GM19468 (cell line): ENCODE results near the gene ADD2.

Source experiments
- ATAC-seq: cut with Tn5 transposase; IDR thresholded peaks from one replicate; pipeline ENCODE4 v1.9.1; 2021; ENCODE audit warnings: mild to moderate bottlenecking, moderate library complexity, moderate number of reproducible peaks; ENCODE audit not compliant: unreplicated experiment; ENCODE audit errors: extremely low read depth

Gene ADD2

GRCh38 chr2:70785137-70785911, 17.3 kb upstream of the ADD2 start:
- no peak for ATAC-seq

- ATAC-seq = no peak
These were observed 16.3 kb upstream of the ADD2 start for GRCh38 chr2:70784320-70784719.

GRCh38 chr2:70779911-70780545, 12.0 kb upstream of the ADD2 start:
- no peak for ATAC-seq

- no peak for ATAC-seq
These were observed 11.5 kb upstream of the ADD2 start for GRCh38 chr2:70779491-70779890.

- no peak for ATAC-seq
These were observed 10.7 kb upstream of the ADD2 start for GRCh38 chr2:70778676-70779075.

GRCh38 chr2:70777450-70777849, 9.4 kb upstream of the ADD2 start:
- ATAC-seq = no peak

- no peak for ATAC-seq
These were observed 8.3 kb upstream of the ADD2 start for GRCh38 chr2:70776266-70776665.

GRCh38 chr2:70775141-70775540, 7.1 kb upstream of the ADD2 start:
- ATAC-seq = no peak

DNA sequence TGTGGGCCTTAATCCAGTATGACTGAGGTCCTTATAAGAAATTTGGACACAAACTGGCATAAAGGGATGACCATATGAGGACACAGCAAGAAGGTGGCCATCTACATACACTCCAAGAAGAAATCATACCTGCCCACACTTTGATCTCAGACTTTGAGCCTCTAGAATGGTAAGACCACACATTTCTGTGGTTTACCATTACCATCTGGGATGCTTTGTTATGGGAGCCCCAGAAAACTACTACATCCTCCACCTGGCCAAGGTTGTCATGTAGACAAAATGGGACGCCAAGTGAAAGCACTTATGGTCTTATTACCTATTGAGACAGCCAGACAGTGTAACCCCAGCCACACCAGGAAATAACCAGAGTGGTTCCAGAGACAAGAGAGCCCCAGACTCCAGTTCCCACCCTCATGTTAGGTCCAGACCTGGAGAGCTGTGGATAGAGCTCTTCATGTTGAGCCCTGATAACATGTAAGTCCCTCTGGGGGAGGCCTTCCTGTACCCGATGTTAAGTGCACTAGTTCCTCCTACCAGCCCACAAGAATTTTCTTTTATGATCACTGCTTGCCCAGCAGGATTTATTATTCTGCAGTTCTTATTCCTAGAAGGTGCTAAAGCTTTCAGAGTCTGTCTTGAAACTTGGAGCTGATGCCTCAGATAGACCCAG, 4.6 kb upstream of the ADD2 start:
- no peak for ATAC-seq

DNA sequence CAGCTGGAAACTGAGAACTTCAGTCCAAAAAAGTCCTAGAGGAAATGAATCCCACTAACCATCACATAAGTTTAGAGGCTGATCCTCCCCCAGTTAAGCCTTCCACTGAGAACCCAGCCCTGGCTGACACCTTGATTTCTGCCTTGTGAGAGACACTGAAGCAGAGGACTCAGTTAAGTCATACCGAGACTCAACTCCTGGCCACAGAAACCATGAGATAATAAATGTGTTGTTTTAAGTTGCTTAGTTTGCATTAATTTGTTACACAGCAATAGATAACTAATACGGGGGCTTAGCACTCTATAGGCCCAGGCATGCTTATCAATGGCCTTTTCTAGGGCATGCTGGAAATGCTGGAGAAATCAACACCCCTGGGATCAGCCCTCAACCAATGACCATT, 3.4 kb upstream of the ADD2 start:
- ATAC-seq = no peak

DNA sequence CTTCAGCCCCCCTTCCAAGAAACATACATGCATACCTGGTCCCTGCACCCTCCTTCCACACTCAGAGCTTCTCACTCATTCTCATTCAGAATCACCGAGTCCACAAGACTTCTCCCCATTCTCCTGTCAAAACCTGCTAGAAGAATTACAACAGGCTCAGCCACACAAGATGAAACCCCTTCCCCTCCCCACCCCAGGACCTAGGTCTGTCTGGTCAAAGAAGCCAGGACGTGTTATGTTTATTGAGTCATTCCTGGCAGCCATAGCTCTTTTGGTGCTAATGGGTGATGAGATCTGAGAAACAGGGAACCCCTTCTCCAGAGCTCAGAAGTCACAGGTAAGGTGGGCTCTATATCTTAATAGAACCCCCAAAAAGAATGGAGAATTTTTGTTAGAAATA, 1.4 kb upstream of the ADD2 start:
- no peak for ATAC-seq

- no peak for ATAC-seq
These were observed 638 bp upstream of the ADD2 start for GRCh38 chr2:70768590-70769085.

- no peak for ATAC-seq
These were observed 811 bp downstream of the ADD2 start for GRCh38 chr2:70767079-70767698.

- ATAC-seq = no peak
These were observed 1.5 kb downstream of the ADD2 start for GRCh38 chr2:70766357-70767078.

DNA sequence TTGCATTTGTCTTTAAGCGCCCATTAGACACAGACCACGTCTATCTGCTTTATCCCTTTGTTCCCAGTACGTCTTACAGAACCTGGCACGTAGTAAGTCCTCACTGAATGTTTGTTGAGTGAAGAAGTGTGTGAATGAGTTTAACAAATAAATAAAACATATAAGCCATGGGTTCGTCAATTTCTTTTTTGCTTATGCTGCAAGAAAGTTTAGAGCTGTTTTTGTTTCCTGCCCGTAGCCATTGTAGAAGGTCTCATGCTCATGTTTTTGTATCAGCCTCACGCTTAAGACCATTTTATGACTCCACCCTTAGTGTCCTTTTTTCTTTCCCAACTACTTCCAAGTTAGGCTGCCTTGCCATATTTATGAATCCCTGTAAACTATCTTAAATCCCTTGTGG, 2.5 kb downstream of the ADD2 start:
- ATAC-seq = no peak

- ATAC-seq = no peak
These were observed 8.6 kb downstream of the ADD2 start for GRCh38 chr2:70759446-70759845.

- ATAC-seq = no peak
These were observed 10.0 kb downstream of the ADD2 start for GRCh38 chr2:70757966-70758365.

DNA sequence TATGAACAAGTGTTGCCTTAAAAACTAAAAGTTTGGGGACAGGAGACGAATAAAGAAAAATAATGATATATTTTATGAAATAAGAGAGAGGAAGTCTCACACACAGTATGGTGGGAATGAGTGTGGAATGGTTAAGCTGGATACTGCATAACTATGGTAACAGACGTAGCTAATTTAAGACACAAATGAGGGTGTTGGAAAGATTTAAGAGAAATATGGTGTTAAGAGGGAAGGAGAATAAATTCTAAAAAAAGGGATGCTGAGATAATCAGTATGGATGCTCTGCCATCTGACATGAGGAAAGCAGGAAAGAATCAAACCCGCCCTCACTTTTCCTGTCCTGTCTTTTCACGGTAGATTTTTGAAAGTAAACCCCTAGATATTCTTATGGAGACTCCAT, 10.6 kb downstream of the ADD2 start:
- ATAC-seq = no peak

DNA sequence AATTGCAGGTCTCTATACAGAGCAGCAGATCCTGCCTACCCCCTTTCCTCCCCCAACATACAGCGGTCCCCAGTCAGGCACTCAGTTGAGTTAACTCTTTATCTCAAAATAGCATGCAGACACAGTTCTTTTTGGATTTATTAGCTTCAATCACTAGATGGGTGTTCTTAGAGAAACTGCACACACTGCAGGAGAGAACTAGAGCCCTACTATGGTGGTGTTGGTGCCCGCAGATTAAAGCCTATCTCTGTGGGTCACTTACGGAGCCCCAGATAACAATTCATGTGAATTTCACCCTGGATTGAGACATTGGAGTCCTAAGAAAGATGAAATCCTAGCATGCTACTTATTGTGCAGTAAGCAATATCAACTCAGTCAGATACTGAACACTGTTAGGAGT, 11.9 kb downstream of the ADD2 start:
- ATAC-seq = no peak

GRCh38 chr2:70753902-70754301, 14.1 kb downstream of the ADD2 start:
- no peak for ATAC-seq
